Stimulated activated CD4-positive, alpha-beta T cell treated with anti-CD3 and anti-CD28 coated beads, Interleukin-1b, Interleukin-23, amount 100 ng/mL, for 48 hours (primary cell): Measurements from ENCODE around the gene CDC14C.
"Not testable (repeated sequence)": the region's sequence is repeated elsewhere in the genome, so short reads cannot be mapped to it uniquely, and the experiment has no call there.

Source experiments
- DNase-seq: peaks from one replicate; pipeline ENCODE4 v3.0.0-alpha.2; 2020

CDC14C gene

DNA sequence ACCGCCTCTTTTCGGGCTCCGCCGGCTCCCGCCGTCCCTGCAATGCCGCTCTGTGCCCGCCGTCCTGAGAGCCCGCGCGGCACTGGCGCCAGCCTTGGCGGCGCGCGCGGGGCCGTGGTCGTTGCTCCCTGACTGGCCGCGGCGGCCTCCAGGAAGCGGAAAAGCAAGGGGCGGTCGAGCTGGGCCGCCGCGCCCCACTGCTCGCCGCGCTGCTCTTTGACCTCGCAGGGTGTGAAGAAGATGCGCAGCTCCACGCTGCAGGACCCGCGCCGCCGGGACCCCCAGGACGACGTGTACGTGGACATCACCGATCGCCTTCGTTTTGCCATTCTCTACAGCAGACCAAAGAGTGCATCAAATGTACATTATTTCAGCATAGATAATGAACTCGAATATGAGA lies at the start of gene CDC14C:
Gene CDC14C (plus strand): TSS at position 115 of the 400 bp plus-strand sequence. CDS start 126 bp downstream, at position 241.
- DNase-seq, result no peak

DNA sequence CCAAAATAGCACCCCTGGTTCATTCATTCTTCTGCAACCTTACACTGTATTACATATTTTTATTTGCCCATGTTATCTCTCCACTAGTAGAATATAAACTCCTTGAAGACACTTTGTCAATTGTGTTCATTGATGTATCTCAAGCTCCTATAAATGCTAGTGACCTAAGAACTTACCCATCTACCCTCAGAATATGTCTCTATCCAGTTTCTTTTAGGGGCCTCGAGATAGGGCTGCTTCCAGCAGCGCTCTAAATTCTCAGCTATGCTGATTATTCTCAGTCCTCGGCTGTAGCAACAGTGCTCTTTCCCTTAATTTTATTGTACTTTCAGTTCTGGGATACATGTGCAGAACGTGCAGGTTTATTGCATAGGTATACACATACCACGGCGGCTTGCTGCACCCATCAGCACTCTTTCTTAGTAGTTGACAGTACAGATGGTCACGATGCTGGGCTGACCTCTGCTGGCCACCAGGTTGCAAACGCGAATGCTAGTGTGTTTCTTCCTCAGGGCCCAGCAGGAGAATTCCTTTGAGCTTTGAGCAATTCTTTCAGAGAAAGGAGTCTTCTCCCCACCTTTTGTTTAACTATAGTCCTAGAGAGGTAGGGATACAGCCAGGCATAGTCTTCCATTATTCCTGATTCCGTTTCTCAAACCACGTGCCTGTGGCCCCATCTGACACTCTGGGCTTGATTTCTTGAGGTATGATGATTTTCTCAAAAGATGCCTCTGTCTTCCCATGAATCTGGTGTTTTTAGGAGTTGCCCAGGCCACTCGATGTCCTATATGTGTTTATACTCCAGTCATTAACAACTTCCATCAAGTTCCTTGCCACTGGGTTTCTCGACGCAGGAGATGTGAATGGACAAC lies 49.1 kb upstream of the CDC14C start:
- DNase-seq, result no peak

DNA sequence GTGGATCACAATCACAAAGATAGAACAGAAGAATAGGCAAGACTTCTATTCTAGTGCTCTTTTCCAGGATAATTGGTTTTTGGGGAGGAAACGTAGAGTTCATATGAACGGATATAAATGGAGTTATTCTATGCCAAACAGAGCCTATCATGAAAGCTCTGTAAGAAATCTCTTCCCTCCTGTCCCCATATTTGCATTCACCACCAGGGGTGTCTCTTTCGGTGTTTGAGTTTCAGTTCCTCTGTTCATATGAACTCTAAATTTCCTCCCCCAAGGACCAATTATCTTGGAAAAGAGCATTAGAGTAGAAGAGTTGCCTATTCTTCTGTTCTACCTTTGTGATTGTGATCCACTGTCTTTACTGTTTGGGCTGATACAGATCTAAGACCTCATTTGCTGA lies 48.3 kb upstream of the CDC14C start:
- DNase-seq, result no peak

DNA sequence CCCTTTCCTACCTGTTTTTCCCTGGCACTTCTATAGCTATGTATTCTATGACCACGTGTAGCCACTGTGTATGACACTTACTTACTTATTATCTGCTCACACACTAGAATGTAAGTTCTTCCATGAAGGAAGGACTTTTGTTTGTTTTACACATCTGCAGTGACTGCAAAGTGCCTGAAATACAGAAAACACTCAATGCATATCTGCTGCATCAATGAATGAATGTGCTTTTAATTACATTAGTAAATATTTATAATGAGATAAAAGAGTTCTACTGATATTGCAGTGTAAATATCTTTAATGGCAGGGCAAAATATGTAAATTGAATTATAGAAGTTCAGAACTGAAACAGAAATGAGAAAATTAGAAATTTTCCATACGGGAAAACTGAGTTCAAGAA lies 43.5 kb upstream of the CDC14C start:
- DNase-seq, result no peak

DNA sequence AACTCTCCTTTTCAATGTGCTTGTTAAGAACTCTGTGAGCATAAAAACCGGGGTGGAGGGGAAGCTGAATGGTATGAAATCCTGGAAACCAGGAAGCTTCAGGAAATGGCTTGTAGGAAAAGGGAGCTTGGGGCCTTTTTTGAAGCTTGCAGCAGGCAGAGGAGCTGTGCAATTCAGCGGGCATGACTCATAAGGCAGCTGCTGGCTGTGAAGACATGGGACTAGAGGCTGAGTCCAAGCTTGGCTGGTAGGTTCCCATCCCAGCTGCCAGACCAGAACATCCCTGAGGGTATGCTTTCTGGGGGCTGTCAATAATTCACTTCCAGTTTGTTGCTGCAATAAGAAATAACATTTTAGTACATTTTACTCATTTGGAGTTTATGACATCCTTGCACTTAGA lies 36.8 kb upstream of the CDC14C start:
- no peak for DNase-seq

DNA sequence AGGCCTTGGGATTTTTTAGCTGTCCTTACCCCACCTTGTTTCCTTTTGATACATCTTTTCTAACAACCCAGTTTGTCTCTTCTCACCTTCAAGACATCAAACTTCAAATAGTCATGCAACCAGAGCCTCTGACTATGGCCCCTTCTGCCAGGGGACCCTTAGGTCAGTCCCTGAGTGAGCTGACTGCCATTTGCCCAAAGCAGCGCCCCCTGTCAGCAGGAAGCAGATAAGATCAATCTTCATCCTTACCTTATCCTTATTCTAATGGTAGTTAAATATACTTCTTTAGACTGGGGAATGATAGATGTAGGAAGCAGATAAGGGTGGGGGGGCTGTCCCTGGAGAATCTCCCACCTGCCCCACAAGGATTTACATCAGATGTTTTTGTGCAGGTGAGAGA lies 29.8 kb upstream of the CDC14C start:
- DNase-seq, result no peak

DNA sequence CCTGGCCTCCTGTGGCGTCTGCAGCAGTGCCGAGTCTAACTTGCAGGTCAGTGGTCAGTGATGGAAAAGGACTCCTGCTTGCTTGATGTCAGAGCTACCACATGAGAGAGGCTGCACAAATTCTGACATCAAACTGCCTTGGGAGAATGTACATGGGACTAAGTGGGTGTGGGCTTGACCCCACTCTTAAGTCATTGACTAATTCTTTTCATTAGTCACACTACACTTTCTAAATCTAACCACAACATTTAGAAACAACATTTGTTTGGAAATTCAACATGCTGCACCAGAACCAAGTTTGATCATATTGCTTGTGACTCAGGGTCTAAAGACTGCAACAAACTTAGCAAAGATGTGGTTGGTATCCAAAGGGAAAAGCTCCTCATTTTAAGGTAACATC lies 24.4 kb upstream of the CDC14C start:
- DNase-seq, result no peak

DNA sequence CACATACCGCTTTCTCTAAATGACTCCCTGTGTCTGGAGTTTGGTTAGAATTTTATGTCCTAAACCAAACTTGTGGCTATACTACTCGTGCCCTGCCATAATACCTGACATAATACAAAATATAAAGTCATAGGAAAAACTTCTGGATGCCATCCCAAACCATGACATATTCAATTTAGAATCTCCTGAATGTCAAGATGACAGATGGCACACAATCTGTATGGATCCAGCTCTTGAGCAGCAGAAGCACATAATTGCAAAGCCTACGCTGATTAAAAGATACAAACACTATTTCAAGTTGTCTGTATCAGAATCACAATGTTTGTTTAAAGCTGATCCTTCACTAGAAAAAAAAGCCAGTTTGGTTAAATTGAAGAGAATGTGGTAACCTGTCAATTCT lies 22.4 kb upstream of the CDC14C start:
- no peak for DNase-seq

DNA sequence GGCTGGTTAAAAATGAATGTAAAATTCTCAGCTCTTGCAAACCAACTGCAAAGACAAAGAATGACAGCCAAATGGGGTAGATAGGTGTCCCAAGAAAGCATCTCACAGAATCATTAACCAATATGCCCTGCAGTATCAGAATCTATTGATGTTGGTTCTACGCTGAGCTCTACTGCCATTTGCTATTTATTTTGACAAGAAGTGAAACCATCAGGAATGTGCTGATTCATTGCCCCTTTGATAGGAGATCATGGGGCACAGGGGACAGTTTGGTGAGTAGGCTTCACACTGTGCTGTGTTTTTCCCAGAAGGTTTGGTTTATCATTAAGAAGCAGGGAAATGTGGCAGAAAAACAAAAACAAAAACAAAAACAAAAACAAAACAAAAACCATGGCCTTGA lies 19.4 kb upstream of the CDC14C start:
- DNase-seq, result no peak

DNA sequence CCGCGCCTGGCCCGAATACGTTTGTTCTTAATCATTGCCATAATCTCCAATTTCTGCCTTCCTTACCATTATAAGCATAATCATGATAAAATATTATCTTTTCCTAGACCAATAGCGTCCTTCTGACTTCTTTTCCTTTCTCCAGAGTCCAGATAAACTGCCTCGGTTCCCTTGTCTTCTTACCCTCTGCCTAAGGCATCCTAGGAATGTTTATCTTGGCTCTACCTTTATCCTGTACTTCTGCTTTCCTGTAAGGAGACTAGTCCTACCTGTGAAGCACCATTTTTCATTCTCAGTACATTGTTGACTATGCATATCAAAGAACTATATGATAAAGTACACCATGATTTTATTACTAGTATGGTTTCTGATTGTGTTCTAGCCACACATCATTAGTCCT lies 18.7 kb upstream of the CDC14C start:
- not testable (repeated sequence) for DNase-seq

DNA sequence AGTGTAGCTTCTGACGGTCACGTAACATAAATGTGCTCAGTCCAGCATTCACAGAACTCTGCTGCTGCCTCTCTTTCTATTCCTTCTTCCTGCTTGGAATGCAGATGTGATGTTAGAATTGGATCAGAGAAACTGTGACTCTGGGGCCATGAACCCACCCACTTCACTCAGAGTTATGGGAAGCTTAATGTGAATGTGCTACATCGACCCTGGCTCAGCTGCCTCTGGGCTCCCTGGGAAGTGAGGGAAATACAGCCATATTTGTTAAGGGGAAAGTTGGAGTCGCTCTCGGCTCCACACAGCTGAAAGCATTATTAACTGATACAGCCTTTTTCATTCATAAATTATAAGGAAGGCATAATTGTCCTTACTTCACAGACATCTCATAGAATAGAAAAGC lies 14.5 kb upstream of the CDC14C start:
- DNase-seq, result not testable (repeated sequence)

DNA sequence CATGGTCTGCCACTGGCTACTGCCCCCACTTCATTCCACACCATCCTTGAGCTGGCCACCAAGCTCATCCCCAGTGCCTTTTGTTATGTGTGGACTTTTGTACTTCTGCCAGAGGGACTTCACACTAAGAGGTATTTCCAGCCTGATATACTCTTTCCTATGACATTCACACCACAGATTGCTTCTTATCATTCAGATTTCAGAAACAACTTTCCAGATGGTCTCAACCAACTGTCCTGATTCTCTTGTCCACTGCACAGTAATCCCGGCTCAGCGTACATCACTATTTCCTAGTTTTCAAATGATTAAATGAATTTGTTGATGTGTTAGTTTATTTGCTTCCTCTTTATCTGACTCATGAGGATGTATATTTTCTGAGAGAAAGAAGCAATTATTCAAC lies 7.1 kb downstream of the CDC14C start:
- DNase-seq, result no peak

DNA sequence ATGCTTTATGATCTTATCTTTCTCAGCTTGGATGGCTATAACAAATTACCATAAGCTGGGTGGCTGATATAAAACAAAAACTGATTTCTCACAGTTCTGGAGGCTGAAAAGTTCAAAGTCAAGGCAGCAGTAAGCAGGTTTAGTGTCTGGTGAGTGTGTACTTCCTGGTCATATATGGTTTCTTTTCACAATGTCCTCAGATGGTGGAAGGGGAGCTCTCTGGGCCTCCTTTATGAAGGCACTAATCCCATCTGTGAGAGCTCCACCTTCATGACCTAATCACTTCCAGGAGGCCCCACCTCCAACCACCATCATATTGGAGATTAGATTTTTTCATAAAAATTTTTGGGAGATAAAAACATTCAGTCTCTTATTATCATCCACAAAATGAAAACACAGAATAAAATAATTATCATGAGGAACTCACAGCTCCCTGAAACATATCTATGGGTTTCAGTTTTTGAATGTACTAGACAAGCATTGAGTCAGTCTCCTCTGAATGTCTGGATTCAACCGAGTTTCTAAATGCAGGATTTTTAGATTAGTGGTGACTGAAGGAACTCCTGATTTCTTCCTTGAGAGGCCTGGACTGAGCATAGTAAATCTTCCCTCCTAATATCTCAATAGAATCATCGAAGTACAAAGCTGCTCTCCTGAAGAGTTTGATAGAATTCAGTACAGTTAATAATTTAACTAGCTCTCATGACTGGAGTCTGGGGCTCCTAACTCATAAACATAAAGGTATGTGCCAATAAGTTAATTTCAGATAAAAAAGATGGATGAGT lies 8.0 kb downstream of the CDC14C start:
- DNase-seq, result no peak

DNA sequence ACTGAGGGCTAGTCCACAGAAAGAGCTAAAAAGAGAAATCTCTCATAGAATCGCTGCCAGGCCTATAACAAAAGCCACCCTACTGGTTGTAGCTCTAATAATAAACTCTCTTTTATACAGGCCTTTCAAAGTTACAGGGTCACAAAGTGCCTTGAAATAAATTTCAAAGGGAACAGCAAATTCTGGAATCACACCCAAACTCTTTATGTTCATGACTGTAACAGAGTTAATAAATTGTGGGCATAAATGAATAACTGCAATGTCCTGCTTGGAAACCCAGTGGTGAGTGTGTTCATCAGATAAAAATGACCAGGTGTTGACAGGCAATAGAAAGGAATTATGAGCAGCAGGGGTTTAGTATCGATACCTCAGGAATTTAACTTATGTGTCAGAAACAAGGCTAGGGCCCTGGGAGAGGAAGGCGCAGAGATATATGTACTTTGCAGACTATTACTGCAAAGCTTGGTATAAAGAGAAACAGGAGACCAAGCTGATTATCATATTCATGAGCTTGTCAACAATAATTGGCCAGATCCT lies 9.3 kb downstream of the CDC14C start:
- DNase-seq, result no peak

DNA sequence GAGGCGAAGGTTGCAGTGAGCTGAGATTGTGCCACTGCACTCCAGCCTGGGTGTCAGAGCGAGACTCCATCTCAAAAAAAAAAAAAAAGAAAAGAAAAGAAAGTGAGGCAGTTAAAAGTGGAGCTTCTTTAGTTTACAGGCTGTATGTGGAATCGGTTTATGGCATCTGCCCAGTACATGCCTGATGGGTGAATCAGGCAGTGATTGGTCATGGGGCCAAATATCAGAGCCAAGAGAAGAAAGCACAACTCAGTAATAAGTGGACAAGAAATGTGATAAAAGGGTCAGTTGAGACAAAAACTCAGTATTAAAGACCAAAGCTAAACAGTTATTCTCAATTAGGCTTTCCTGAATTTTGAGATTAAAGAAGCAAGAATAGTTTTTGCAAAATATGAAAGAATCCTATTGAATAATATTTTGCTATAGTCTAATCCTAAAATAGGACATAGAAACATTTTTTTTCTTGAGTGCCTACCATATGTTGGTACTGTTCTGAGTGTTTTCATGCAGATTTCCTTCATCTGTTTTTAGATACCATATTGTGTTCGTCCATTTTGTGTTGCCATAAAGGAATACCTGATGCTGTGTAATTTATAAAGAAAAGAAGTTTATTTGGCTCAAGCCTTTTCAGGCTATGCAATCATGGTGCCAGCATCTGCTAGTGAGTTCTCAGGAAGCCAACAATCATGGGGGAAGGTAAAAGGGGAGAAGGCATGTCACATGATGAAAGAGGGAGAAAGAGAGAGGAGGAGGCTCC lies 14.4 kb downstream of the CDC14C start:
- no peak for DNase-seq

DNA sequence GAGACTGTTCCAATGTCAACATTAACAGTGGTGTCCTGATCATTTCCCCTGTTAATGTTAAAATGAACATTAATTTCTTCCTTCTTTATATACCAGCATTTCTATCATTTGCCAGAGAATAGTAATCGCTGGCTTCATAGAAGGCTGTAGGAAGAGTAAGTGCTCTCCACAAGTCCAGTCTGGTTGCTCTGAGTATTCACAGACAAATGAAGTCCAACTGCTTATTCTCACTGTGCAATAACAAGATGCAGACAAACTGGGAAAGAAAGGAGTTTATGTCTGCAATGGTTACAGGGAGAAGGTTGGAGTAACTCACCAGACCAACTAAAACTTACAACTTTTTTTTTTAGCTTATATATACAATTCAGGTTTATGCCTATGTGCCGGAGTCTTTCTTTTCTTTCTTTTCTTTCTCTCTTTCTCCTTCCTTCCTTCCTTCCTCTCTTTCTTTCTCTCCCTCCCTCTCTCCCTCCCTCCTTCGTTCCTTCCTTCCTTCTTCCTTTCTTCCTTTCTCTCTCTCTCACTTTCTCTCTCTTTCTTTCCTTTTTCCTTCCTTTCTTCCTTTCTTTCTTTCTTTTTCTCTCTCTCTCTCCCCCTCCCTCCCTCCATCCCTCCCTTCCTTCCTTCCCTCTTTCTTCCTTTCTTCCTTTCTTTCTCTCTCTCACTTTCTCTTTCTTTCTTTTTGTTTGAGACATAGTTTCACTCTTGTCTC lies 19.1 kb downstream of the CDC14C start:
- DNase-seq, result no peak

DNA sequence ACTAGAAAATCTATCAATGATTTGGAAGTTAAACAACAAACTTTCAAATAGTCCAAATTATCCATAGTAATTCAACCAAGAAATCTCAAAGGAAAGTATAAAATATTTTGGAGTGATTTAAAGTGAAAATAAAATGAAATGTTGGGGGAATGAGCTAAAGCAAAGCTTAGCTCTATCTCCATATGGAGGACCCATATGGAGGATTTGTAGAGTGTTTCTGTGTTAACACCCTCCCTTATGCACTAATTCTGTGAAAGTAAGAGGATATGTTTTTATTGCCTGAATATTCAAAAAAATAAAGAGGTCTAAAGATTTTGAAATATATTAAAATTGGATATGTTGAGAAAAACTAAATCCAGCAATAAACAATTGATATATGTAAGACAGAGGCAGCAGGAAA lies 31.6 kb downstream of the CDC14C start:
- no peak for DNase-seq

DNA sequence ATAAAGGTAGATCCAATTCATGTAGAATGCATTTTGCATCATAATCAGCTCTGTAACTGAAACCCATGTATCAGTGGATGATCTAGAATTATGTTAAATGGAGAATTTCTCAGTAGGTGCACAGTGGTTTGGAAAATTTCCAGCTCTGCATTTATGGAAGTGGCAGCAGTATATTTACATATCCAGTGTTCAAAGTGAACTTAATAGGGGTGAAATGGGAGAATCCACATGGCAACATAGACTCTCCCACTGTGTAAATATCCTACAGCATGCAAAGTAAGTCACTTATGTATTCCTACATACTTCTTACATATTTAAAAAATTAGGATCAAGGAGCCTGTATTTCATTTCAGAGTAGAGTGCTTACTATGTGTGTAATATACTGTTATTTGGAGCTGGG lies 35.3 kb downstream of the CDC14C start:
- DNase-seq, result no peak

DNA sequence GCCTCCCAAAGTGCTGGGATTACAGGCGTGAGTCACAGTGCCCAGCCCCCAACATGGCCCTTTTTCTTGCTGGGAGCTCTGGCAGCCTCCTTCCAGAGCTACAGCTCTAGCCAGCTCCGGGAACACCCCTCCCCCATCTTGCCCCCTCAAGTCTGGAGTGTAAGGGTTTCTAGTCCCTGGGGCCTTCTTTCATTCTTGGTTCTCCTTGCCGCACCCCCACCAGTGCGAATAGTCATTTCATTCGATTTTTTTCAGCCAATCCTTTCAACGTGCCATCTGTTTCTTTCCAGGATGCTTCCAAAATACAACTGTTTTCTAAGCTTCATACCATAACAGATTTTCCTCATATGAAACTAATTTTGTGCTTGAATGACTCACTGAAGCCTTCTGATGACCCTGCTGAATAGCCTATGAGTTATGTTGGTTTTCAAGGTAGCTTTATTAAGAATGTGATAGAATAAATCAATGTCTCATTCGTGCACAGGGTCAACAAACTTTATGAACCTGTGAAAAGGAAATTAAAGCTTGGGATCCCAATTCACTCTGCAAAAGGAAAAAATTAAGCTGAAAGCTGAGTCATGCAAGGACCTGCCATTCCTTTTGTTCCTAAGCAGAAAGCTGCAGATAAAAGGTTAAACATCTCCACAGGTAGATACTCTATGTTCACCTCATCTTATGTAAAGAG lies 38.6 kb downstream of the CDC14C start:
- no peak for DNase-seq

DNA sequence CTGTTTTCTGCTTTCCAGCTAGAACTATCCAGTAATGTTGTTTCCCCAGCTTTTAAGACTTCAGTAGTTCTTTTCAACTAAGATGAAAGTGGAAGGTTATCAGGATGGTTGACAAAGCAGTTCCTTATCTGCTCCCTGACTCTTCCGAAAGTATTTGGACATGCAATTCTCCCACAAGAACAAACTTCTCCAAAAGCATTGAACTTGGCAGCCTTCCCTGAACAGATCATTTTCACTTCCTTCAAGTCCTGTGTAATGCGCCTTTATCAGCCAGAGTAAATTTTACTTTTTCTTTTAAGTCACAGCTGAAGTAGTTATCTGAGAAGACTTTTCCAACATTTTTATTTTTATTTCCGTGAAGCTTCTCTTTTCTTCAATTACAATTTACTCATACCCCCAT lies 39.7 kb downstream of the CDC14C start:
- no peak for DNase-seq

DNA sequence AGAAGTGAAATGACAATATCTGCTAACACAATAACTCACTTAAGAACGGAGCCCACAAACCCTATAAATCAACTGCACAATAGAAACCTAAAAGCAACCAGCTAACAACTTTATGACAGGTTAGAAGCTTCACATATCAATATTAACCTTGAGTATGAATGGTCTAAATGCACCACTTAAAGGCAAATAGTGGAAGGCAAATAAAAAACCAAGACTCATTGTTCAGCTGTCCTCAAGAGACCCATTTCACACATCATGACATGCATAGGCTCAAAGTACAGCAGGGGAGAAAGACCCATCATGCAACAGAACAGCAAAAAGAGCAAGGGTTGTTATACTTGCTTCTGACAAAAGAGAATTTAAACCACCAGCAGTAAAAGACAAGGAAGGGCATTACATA lies 46.8 kb downstream of the CDC14C start:
- no peak for DNase-seq

DNA sequence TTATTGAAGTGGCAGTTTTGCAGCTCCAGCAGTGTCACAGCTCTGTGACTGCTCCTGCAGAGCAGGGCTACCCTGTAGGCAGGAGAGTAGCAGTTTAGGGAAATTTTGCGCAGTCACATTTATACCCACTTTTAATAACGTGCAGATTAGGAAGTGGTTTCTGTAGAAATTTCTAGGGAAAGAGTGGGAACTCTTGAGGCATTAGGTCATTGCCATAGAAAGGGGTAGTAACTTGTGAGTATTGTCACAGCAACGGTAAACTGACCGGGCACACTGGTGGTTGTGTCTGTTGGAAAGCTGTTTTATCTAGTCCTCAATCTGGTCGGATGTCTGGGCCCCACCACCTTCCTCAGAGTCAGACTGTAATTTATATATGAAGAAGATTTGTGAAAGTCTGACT lies 51.9 kb downstream of the CDC14C start:
- no peak for DNase-seq
